Ishikawa (cell line): ENCODE measurements around the gene PKDREJ.

ENCODE experiments used
- CEBPB ChIP-seq: IDR thresholded peaks from 2 replicates; pipeline ENCODE4 v1.6.1; 2012
- EGR1 ChIP-seq: IDR thresholded peaks from 2 replicates; pipeline ENCODE4 v1.6.1; 2012
- EP300 ChIP-seq: IDR thresholded peaks from 2 replicates; pipeline ENCODE4 v1.6.1; 2012; ENCODE audit warnings: borderline replicate concordance
- NFIC ChIP-seq: IDR thresholded peaks from 2 replicates; pipeline ENCODE4 v1.6.1; 2012
- RAD21 ChIP-seq: IDR thresholded peaks from 2 replicates; pipeline ENCODE4 v1.6.1; 2012; ENCODE audit warnings: low read depth
- REST ChIP-seq: IDR thresholded peaks from 2 replicates; pipeline ENCODE4 v1.6.1; 2012; ENCODE audit warnings: low read depth, mild to moderate bottlenecking
- TAF1 ChIP-seq: IDR thresholded peaks from 2 replicates; pipeline ENCODE4 v1.6.1; 2012; ENCODE audit warnings: low read depth, mild to moderate bottlenecking
- TCF12 ChIP-seq: IDR thresholded peaks from 2 replicates; pipeline ENCODE4 v1.6.1; 2012; ENCODE audit warnings: low read depth
- USF1 ChIP-seq: IDR thresholded peaks from 2 replicates; pipeline ENCODE4 v1.6.1; 2012
- YY1 ChIP-seq: IDR thresholded peaks from 2 replicates; pipeline ENCODE4 v1.6.1; 2012; ENCODE audit warnings: low read depth

GRCh38 chr22:46297151-46297812, 34.1 kb upstream of the PKDREJ start:
- TF ChIP-seq YY1 (no peak), REST (no peak), RAD21 (no peak), CEBPB (no peak), EP300 (no peak), NFIC (peak; percentile 46; the same call in 1 of the 2 replicates), EGR1 (no peak), USF1 (no peak), TAF1 (no peak), TCF12 (no peak)
